Medulla oblongata (tissue), 1 donor: Measurements from ENCODE around the gene LTBP1.
A peak's percentile ranks its signal among the peaks of the same experiment; 100 is the strongest.

ENCODE experiments used
- DNase-seq: peaks from one replicate; pipeline ENCODE4 v3.0.0-alpha.2; 2015; ENCODE audit errors: extremely low spot score

LTBP1 gene

DNA sequence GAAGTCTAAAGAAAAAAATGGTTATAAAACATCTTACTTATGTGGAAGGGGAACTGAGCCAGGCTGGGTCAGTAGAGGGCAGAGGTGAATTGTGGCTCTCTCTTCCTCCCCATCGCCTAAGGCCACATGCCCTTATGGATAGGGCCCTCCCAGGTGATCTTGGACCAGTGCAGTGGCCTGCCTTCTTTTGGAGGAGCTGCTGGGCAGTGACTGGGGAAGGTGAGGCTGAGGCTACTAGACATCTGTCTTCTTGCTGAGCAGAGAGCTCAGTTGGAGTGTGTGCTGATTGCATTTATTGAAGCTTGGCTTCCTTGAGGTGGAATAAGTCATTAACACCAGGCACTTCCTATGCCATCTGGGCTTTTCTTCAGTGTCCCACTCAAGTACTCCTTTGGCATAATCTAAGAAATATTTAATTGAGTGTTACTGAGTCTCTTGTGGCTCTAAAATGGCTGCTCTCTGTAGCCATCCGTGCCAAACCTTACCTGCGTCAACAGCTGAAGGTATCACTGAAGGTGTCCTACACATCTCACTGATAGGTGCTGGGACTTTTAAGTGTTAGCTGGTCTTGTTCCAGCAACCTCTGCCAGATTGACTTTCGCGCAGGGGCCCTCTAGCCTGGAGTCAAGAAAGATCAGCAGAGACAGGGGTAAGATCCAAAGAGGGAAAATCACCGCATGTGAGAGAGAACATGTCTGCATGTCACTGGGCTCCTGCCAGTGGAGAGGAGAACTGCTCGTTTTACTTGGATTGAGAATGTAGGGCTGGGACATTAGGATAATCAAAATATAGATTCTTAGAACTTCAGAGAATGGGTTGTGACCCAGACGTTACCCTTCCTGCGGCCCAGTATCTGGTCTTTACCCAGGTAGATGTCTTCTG lies 256.1 kb downstream of the LTBP1 start:
- no peak for DNase-seq

DNA sequence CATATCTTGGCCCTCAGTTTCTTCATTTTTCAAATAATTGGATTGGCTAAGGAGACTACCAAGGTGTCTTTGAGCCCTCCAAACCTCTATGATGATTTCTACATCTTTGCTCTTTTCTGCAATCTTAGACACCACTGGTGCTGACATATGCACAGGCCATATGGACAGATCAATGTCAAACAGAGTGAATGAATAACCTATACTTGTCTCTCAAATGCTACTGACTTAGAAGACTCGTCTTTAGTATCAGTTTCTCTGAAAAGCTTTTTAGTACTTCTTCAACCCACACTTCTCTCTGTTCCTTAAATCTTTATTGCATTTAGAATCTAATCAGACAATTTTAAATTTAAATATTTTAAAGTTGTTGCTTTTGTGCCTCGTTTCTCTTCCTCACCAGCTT lies 258.2 kb downstream of the LTBP1 start:
- DNase-seq = no peak

DNA sequence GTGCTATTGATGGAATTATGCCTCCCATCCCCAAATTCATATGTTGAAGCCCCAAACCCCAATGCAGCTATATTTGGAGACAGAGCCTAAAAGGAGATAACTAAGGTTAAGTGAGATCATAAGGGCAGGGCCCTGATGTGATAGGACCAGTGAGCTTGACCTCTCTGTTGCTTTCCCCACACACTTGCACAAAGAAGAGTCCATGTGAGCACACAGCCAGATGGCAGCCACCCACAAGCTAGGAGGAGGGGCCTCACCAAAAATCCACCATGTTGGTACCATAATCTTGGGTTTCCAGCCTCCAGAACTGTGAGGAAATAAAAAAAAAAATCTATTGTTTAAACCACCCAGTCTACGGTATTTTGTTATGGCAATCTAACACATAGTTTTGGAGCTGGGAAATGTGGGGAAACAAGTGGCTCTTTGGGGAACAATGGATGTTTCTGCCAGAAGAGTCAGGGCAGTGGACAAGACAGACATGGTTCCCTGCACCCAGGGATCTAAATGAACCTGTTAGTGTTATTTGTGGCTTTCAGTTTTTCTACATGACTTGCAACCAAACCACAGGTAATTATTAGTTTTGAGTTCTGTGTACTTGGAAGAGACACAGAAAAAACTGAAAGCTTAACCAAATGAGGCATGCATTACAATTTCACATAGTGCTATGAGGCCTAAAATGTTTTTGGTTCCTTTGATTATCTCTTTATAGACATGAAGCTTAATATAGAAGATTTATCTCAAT lies 259.1 kb downstream of the LTBP1 start:
- DNase-seq = no peak

DNA sequence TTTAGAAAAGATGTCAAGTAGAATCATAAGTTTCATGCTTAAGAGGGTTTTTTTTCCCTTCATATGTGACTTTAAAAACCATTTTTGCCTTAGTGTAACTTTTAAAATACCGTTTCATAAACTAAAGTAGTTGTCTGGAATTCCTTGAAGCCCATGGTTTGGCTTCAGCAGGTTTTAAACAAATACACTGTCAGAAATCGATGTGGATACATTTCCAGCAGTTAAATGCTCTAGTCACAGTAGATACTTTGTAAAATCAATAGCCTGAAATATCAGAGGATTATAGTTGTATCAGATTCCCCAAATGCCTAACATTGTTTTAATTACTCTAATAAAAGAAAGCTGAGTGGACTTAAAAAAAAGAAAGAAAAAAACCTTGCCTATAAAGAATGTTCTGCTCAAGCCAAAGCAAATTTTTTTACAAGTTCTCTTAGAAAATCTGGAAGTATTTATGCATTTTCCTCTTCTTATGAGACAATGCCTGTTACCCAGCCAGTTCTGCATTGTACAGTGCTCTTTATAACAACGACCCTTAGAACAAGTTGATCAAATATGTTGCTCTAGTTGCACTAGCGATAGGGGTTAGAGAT lies 260.5 kb downstream of the LTBP1 start:
- no peak for DNase-seq

DNA sequence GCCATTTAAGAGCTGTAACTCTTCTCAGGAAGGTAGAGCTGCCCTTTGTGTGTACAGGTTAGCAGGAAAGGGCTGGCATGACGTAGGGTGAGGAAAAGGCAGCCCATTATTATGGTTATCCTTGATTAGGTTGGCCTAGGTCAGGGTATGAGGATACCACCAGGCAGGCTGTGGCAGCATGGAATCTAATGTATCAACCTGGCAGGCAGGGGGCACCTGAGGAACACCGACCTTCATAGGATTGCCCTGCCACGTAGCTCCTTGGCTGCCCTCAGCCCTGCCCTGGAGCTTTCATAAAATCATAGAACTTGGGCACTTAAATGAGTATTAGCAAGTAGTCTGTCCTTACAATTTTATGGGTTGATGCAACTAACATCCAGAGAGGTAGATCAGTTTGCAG lies 261.6 kb downstream of the LTBP1 start:
- DNase-seq = no peak

DNA sequence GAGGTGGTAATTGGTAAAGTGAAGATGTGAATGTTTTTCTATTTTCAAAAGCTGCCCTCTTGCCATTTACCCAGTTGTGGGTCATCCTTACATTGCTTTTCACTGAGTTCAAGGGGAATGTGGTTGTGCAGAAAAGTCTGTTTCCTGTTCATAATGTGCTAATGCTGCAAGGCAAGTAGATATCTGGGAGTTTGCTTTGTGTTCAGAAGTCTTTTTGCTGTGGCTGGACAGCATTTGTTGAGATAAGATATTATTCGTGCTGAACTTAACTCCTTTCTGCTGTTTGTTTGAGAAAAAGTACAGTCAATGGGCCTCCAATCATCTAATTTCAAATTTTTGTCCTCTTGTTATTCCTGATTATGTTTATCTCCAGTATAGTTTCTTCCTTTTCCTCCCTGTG lies 263.2 kb downstream of the LTBP1 start:
- DNase-seq = no peak

DNA sequence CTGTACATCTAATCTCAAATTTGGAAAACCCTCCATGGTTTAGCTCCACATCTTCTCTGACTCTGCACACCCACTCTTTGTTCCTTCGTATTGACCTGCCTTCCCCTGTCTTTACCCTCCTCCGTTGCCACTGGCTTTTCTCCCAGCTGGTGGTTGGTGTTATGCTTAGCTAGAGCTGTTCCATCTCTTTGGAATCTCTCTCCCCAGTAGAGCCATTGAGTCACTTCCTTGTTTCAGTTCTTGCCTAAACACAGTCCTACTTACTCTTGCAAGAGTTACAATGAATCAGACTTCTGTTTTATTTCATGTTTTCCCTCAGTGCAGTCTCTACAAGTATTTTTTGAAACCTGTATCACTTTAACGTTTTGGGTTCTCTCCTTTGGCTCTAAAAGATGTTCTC lies 263.9 kb downstream of the LTBP1 start:
- peak; percentile 29 for DNase-seq

DNA sequence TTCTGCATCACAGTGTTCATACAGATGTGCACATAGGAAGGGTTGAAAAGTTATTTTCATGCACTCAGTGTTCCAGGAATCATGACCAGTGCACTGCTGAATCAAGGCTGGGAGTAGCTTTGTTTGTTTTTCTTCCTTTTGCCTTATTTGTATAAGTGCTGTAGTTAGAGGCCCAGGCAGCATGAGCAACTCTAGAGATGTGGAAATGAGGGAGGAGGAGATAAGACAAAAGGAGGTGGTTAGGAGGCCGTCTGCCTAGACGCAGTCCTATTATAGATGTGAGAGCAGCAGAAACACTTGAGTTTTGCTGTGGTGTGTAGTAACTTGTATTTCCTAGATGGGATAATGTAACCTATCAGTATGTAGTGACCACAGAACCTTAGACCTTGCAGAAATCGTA lies 265.4 kb downstream of the LTBP1 start:
- DNase-seq = no peak

DNA sequence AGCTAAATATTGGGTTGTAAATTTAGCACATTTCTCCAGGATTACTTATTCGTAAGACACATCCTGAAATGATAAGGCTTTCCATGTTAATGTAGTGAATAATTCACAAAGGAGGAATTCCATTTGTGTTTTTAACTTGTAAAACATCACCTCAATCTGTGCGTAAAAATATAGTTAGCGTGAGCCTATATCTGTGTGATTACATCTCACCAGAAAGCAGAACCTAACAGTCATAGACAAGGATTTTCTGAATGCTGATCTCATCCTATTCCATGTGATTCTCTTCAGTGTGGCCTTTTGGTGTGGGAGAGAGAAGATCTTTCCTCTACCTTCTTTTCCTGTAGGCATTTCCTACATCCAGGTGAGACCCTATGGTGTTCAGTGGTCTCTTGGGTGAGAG lies 266.5 kb downstream of the LTBP1 start:
- DNase-seq = no peak

DNA sequence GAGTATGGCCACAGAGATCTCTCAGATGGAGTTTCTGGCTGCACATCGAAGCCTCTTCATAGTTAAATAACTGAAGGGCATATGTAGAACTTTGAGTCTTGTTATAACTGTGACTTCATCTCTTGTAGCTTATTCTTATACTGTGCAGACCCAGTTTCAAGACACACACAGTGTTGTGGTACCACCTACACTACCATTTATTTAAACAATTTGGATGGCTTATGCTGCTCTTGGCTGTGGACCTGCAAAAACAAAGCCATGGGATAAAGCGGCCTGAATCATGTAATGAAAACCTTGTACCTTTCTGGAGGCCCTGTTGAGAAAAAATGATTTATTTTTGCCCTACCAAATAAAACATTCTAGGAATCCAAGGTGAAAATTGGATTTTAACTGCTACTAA lies 266.9 kb downstream of the LTBP1 start:
- no peak for DNase-seq

DNA sequence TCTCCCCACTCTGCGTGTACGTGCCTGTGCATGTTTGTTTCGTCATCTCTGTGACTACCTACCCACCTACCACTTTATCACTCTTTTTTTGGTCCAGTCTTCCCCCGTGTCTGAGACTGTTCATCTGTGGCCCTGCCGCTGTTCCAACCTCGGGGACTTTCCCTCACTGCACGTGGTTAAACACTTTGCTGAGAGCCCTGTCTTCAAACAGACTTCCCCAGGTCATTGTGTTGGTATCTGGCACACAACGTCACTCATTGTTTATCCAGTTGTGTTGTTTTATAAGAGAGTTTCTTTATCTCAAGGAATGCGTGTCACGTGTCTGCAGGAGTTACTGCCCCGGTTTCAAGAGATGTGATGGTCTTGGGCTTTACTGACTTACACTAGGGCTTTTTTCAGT lies 267.7 kb downstream of the LTBP1 start:
- no peak for DNase-seq

DNA sequence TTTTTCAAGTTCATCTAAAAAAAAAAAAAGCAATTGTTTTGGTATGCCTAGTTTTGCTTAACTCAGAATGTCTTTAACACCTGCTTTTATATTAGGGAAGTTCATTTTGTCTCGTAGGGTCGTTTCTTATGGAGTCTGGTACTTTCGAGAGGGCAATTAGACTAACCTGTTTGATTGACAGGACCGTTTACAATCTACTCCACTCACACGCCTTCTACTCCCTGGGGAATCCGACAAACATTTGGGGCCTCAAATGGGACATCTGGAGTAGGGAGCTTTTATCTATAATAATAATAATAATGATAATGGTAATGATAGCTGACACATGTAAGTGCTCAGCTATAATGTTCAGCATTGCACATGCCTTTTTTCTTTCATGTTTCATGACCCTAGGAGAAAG lies 268.1 kb downstream of the LTBP1 start:
- DNase-seq = no peak

DNA sequence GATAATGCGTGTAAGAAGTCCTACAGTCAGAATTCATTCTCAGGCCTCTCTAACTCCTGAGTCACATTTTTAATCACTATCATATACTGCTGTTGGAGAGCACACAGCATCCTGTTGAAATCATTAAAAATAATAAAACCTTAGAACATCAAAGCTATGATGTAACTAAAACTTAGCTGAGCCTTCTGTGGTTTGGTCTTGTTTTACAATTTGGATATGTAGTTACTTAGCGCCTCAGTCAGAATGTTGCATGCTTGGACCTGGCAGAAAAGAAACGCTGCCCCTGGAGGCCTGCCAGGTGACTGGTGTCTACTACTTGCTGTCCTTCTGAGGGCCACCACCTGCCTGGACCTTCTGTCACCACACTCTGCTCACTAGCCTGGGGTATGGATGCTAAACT lies 268.5 kb downstream of the LTBP1 start:
- DNase-seq = no peak

DNA sequence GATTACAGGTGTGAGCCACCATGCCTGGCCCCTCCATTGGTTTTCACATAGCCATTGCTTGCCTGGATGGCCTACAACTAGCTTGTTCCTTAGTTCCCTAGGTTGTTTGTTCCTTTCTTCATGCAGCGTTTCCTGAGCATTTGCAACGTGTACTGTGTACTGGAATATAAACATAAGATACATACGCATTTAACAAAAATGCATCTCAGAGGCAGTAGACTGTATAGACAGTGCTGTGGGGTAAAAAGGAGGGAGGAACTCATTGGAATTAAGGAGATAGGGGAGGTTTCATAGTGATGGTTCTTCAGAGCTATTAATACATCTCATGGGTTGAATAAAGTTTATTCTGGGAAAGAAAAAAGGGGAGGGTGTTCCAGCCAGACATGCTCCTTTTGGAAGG lies 269.2 kb downstream of the LTBP1 start:
- DNase-seq = no peak

DNA sequence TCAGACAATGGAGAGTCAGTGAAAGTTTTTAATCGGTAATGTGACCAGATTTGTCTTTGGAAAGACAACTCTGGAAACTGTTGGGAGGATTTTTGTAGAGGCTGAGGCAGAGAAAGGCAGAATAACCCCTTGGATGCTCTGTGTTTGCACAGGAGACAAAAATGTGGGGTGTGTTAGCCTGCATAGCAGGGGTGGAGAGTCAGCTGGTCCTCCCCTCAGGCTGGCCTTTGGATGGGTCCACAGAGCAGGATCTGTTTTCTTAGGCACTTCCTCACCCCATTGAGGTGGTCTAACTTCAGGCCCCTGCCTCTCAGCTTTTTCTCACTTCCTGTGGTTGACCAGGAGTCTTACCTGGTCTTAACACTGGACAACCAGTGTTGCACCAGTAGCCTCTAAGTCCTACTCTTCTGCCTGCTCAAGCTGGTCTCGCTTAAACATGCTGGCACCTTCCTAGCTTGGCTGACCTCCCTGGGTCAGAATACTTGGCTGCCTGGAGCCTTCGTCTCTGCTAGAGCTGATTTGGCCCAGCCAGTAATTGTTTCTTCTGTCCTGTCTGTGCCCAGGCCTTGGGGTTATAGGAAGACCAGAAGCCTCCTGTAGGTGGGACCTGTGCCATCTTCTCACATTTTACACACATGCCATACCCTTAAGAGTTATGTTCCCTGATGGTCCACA lies 269.9 kb downstream of the LTBP1 start:
- DNase-seq = peak; percentile 45

DNA sequence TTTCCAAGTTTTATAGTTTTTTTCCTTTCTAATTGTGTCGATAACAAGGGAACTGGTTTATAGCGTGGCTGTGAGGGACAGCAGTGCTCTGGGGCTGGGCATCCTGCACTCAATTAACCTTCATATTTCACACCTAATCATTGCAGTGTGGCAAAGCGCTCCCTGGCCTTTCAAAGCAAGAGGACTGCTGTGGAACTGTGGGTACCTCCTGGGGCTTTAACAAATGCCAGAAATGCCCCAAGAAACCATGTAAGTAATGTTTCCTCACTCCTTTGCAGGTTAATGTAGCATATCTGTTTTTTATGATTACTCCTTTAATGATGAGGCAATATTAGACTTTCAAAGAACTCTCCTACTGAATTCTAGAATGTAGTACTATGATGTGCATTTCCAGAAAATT lies 270.7 kb downstream of the LTBP1 start:
- DNase-seq = no peak

DNA sequence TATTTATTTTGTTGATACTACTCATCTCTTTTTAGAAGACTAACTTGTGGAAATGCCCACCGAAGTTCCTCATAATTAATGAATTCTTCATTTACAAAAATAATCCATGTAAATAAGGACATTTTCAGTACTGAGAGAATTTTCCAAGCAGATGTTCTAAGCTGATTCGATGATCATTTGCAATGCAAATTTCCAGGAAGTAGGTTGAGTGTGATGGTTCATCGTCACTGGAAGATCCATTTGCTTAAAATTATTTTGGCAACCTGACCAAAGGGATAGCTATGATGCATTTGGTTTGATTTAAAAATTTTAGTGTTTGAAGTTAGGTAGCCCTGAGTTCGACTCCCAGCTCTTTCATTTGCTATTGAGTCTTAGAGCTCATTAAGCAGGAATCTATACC lies 272.4 kb downstream of the LTBP1 start:
- no peak for DNase-seq

DNA sequence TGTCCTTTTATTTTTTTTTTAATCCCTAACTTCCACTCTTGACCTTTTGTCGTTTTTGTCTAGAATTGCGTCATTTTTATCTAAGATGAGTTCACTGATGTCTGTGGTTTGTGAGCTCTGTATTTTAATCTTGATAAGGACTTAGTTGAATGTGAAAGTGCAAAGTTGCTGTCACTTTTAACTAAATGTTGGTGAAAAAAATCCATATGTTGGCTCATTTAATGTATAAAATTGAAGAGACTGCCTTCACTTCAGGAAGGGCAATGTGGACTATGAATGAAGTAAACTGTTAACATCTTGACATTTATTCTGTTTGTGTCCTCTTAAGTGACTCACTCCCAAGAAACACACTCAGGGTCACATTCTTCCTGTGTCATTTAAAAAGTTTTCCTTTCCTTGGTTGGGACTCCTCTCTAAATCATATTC lies 273.1 kb downstream of the LTBP1 start:
- no peak for DNase-seq

DNA sequence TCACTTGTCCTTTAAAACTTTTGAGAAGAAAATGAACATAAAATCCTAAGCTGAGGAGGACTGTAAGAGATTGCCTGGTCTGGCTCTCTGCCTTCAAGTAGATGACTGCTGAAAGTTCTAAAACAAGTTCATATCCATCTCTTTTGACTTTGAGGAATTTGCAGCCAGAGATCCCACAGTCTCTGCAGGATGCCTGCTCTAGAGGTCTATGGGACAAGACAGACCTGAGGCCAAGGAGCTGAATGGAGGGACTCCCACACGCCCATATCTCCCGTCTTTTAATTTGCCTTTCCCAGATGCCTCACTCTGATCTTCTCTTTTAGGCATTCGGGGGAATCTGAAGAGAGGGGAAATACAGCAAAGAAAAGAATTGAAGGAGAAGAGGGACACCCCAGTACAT lies 273.8 kb downstream of the LTBP1 start:
- DNase-seq = no peak

DNA sequence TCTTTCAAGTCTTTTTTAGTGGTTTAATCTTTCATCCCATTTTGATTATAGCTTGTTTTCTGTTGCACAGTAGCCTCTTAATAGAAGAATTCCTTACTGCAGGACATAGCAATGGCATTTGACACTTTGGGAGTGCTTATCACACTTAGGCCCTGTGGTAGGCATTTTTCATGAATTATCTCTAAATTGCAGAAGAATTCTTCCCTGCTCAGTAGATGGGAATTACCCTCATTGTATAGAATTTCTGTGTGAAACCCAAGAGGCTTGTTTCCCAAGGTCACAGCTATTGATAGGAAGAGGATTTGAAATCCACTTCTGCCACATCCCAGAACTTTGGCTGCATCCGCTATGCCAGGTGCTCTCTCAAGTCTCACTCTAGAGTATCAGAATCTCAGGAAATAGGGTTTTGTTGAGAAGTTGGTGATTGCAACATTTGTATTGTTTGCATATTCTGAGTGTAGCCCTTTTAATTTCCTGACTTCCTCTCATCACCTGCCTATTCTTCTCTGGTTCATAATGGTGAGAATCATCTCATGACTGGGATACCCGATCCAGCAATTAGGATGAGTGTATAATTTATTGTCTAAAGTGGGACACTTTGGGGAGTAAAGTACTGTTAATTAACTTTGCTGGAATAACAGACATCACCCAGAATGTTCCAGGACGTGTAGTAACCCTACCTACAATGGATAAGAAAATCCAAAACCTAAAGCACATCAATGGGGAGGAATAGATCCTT lies 274.5 kb downstream of the LTBP1 start:
- no peak for DNase-seq

DNA sequence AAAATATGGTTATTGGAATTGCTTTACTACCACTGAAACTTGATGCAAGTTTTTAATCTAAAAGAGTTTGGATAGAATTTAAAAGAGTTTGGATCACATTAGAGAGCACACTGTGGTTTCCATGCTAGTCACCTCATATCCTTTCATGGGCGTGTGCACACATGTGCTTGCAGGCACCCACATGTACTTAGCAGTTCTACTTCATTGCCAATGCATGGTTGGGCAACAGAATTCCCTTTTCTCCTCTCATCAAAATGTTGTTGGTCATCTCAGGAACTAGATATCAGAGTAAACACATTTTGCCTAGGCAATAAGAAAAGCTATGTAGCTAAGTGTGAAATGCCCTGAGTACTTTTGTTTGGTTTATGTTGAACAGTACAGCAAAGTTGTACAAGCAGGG lies 275.6 kb downstream of the LTBP1 start:
- no peak for DNase-seq

DNA sequence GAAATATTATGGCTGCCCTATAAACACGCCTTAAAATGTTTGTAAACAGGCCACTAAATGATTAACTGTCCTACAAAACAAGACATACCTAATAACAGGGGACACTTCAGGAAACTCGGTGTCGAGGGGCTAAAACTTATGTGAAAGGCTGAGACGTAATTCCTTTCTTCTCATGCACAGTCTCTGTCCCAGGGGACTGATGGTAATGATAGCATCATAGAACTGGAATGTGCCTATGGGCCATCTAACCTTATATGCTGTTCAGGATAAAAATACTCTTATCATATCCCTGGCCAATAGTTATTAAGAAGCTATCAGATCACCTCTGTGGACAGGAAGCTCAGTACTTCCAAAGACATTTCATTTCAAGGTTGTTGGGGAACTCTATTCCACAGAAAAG lies 277.1 kb downstream of the LTBP1 start:
- DNase-seq = no peak
